GM12892 (cell line): ENCODE data around the gene ARMC8.
"Not testable (repeated sequence)": the region's sequence is repeated elsewhere in the genome, so short reads cannot be mapped to it uniquely, and the experiment has no call there.

ENCODE experiments used
- POLR2A ChIP-seq: IDR thresholded peaks from 2 replicates; pipeline ENCODE4 v1.6.1; 2011; ENCODE audit warnings: low read depth, low read length, control low read depth
- TAF1 ChIP-seq: IDR thresholded peaks from 2 replicates; pipeline ENCODE4 v1.6.1; 2011; ENCODE audit warnings: low read depth, mild to moderate bottlenecking, control low read depth, low read length, borderline replicate concordance

- not testable (repeated sequence) for TF ChIP-seq POLR2A, TAF1
Observed at GRCh38 chr3:138142181-138142580, 44.9 kb upstream of the ARMC8 start.
